ENCODE measurements around the gene TTC23. TPM values are rescaled to one million over a fixed set of nuclear protein-coding genes. Genes with fewer than 3 reads are reported as not detected.

Gene TTC23
- total RNA-seq, 1 experiment from 2014 or later, result 17.8 TPM

- Mint-ChIP-seq H3K27ac (no peak overlapping the region), H3K36me3 (no peaks in the 10 kb centered on the region), H3K4me1 (0 out of 2 replicates have a peak, but pooled peaks cover 4% of the 10 kb centered on the region), H3K27me3 (ENCODE audit: low read depth) (peaks cover 30% of the 10 kb centered on the region), H3K4me3 (no peak overlapping the region), H3K9me3 (no peaks in the 10 kb centered on the region)
- CTCF ChIA-PET, result interaction anchor here (2.0 kb wide), 1 partner anchor 10 kb away, joined by 10 read pairs; no protein-coding TSS in a partner anchor
- TF ChIP-seq NFATC4 (CRISPR knock-in tag; IDR thresholded peaks at IDR 0.05) (no peak), ATF6 (CRISPR knock-in tag; IDR thresholded peaks at IDR 0.05) (no peak), GRHL2 (CRISPR knock-in tag; IDR thresholded peaks at IDR 0.05; ENCODE audit: insufficient replicate concordance, severe bottlenecking) (no peak), TEAD4 (CRISPR knock-in tag; IDR thresholded peaks at IDR 0.05) (no peak), MYBL2 (CRISPR knock-in tag; IDR thresholded peaks at IDR 0.05) (no peak), ZNF416 (CRISPR knock-in tag; IDR thresholded peaks at IDR 0.05) (no peak), E2F5 (CRISPR knock-in tag; IDR thresholded peaks at IDR 0.05) (no peak), ZNF396 (CRISPR knock-in tag; IDR thresholded peaks at IDR 0.05; ENCODE audit: borderline replicate concordance) (no peak), E2F1 (CRISPR knock-in tag; IDR thresholded peaks at IDR 0.05) (no peak), MXD4 (CRISPR knock-in tag; IDR thresholded peaks at IDR 0.05; ENCODE audit: borderline replicate concordance) (no peak), ZNF671 (CRISPR knock-in tag; IDR thresholded peaks at IDR 0.05) (no peak), TEAD1 (CRISPR knock-in tag; IDR thresholded peaks at IDR 0.05) (no peak), EMX1 (CRISPR knock-in tag; IDR thresholded peaks at IDR 0.05) (no peak), ZNF281 (CRISPR knock-in tag; IDR thresholded peaks at IDR 0.05) (no peak), STAT6 (CRISPR knock-in tag; conservative IDR thresholded peaks at IDR 0.05; ENCODE audit: low read depth) (no peak)
- no peak for DNase-seq (ENCODE audit: low spot score)
- POLR2A ChIA-PET, result no interaction called here
- ATAC-seq, result no peak
Measured at GRCh38 chr15:99110581-99111320, 138.6 kb downstream of the TTC23 start.

GRCh38 chr15:99110093-99110492 is 139.3 kb downstream of the TTC23 start:
- H3K4me1 Mint-ChIP-seq, result 0 out of 2 replicates have a peak, but pooled peaks cover 4% of the 10 kb centered on the region
- no peak overlapping the region for H3K4me3 Mint-ChIP-seq
- H3K9me3 Mint-ChIP-seq, result no peaks in the 10 kb centered on the region
- H3K27me3 Mint-ChIP-seq (ENCODE audit: low read depth), result peaks cover 32% of the 10 kb centered on the region
- ChIA-PET POLR2A (no interaction called here), CTCF (interaction anchor here (2.0 kb wide), 1 partner anchor 10 kb away, joined by 10 read pairs; no protein-coding TSS in a partner anchor)
- no peaks in the 10 kb centered on the region for H3K36me3 Mint-ChIP-seq
- no peak for DNase-seq (ENCODE audit: low spot score)
- H3K27ac Mint-ChIP-seq, result no peak overlapping the region
- no peak for ATAC-seq
- TF ChIP-seq CTCF (IDR thresholded peaks at IDR 0.05) (no peak), ATF2 (CRISPR knock-in tag; IDR thresholded peaks at IDR 0.05; ENCODE audit: borderline replicate concordance, low read depth) (no peak), GTF2I (CRISPR knock-in tag; conservative IDR thresholded peaks at IDR 0.05) (no peak), HMGXB4 (CRISPR knock-in tag; IDR thresholded peaks at IDR 0.05) (no peak), NFATC4 (CRISPR knock-in tag; IDR thresholded peaks at IDR 0.05) (no peak), ELF4 (CRISPR knock-in tag; IDR thresholded peaks at IDR 0.05; ENCODE audit: low read depth) (no peak)

Measured in WTC11 (cell line).